Testis (tissue), 2 donors: Measurements from ENCODE around the gene DIAPH3.

Experiments
- CTCF ChIP-seq, 3 experiments: fragments of 450-650 bp in 2 of 3; fragments of 200-600 bp in 1 of 3; sonication (generic) in 1 of 3; IDR thresholded peaks; one replicate each; pipeline ENCODE4 v1.5.1; 2016 to 2019; ENCODE audit warnings: antibody characterized with exemption in 3 of 3, mild to moderate bottlenecking in 2 of 3, moderate library complexity in 1 of 3
- POLR2A ChIP-seq: fragments of 450-650 bp; IDR thresholded peaks from one replicate; pipeline ENCODE4 v1.6.1; 2017; ENCODE audit warnings: antibody characterized with exemption, mild to moderate bottlenecking, moderate library complexity

GRCh38 chr13:59837101-59837500 lies 326.6 kb downstream of the DIAPH3 start:
- TF ChIP-seq CTCF (IDR thresholded peaks at IDR 0.05): no peak
- TF ChIP-seq POLR2A: no peak
